Cardiac fibroblast (primary cell): ENCODE results near the gene MEPE.
A peak's percentile ranks its signal among the peaks of the same experiment; 100 is the strongest.

Experiments
- DNase-seq, 2 donors: peaks; one replicate each; pipeline versions ENCODE4 v3.0.0 to v3.0.0-alpha.2; 2010; ENCODE audit warnings: low read depth in 2 of 2
- H3K4me3 ChIP-seq, 2 donors: replicated peaks in 1 of 2; 1 replicate in 1 of 2; 2 replicates in 1 of 2; pipeline ENCODE4 v1.5.1; 2011; ENCODE audit warnings: low read depth in 2 of 2, low read length in 2 of 2, mild to moderate bottlenecking in 2 of 2, moderate library complexity in 1 of 2
- TF ChIP-seq, protein P1 (sequence below): IDR thresholded peaks from one replicate; pipeline ENCODE4 v1.5.1; 2011; ENCODE audit warnings: low read depth, mild to moderate bottlenecking, low read length, inconsistent platforms

MEPE gene

DNA sequence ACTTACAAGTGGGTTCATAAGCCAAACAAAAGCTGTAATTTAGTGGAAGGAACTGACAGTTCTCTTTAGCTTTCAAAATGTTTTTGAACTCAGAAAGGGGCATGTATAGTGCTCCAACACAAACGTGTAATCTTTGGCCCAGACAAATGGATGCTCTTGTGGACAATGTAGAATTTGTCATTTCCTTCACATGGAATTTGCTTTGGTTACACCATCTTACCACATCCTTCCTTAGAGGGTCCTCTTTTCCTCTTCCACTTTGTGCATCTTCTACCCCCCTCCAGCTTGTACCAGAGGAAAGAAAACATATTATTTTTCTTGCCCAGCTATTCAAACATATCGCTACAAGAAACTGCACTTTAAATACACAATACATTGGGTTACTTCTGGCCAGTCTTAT, 42.4 kb downstream of the MEPE start:
- H3K4me3 ChIP-seq = no peak overlapping the region
- TF ChIP-seq, protein P1, sequence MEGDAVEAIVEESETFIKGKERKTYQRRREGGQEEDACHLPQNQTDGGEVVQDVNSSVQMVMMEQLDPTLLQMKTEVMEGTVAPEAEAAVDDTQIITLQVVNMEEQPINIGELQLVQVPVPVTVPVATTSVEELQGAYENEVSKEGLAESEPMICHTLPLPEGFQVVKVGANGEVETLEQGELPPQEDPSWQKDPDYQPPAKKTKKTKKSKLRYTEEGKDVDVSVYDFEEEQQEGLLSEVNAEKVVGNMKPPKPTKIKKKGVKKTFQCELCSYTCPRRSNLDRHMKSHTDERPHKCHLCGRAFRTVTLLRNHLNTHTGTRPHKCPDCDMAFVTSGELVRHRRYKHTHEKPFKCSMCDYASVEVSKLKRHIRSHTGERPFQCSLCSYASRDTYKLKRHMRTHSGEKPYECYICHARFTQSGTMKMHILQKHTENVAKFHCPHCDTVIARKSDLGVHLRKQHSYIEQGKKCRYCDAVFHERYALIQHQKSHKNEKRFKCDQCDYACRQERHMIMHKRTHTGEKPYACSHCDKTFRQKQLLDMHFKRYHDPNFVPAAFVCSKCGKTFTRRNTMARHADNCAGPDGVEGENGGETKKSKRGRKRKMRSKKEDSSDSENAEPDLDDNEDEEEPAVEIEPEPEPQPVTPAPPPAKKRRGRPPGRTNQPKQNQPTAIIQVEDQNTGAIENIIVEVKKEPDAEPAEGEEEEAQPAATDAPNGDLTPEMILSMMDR = no peak
- DNase-seq = no peak

DNA sequence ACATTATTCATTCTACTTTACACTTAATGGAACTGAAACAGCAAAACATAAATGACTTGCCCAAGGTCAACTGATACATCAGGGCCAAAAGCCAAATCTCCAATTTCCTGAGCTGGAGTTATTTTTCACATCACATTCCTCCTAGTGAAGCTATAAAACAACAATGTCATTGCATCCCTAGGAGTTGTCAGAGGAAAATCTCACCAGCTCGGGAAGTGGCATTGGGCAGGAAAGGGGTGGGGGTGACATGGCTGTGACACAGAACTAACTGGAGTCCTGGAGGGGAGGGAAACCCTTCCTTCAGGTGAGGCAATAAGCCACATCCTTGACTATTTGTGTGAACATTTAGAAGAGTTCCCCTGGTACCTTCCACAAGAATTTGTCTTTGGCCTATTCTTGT, 47.3 kb downstream of the MEPE start:
- no peak for DNase-seq
- TF ChIP-seq, protein P1 = no peak
- no peak overlapping the region for H3K4me3 ChIP-seq

DNA sequence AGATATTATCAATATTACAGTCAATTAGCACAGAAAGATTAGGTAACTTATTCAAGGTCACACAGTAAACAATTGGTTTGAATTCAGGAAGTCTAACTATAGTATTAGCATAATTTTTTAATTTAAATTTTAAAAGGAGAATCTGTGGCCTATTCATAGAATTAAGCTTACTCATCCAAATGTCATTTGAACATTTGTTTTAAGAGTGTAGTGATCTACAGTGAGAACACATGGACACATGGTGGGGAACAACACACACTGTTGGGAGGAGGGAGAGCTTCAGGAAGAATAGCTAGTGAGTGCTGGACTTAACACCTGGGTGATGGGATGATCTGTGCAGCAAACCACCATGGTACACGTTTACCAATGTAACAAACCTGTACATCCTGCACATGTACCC, 48.3 kb downstream of the MEPE start:
- no peak overlapping the region for H3K4me3 ChIP-seq
- TF ChIP-seq, protein P1 = no peak
- no peak for DNase-seq

DNA sequence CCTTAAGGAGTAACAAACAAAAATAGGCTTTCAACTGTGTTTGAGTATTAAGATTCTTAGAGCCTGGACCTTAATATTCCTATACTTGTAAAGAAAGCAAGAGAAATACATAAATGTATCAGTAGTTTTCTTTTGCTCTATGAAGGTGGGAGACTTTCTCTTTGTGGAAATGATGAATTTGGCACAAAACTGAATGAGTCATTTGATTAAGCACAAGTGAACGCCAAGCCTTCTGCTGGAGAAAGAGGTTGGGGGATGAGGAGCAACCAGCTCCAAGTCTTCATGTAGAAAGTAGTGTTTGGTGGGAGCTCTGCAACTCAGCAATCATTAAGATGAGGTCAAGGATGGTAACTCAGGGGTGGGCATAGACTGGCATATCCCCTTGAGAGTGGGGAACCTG, 49.6 kb downstream of the MEPE start:
- DNase-seq = peak; percentile 24 to 33
- H3K4me3 ChIP-seq = no peak overlapping the region
- TF ChIP-seq, protein P1 = no peak

DNA sequence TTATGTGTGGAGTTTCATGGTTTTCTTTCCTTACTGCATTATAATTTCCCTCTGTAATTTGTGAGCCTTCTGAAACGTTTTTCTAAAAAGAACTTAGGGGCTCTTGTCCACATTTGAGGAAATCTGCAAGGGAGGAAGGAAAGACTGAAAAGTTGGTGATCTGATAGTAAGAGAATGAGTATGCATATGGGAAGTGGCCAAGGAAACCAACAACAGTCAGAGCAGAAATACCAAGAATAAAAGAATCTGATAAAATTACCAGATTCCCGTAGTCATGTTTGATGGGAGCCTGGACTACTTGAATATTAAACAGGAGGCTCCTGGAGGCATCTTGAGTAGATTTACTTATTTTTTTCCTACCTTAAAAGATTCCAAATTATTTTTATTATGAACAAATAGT, 50.1 kb downstream of the MEPE start:
- TF ChIP-seq, protein P1 = no peak

DNA sequence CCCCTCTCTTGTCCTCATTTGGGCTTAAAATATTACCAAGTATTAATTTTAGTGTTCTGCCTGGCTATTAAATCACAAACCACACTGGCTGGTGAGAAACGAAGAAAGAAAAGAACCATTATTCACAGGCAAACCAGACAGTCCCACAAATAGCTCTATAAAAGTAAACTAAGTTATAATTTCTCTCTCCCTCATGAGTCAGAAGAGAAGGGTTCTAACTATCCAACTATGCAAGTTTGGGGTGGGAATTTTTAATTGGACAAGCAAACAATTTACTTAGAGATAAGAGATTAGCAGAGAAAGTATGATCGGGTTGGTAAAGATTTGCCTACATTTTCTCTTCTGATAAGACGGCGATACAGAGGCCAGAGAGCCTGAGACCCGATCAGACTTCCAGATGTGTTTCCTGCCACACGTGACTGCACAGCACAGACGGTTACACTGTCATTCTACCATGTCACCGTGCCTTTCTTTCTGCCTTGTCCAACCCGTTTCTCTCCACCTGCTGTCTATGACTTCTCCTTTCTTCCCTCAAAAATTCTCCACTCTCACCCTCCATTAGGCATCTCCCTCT, 52.3 kb downstream of the MEPE start:
- no peak for DNase-seq

More for the DNA sequence above, 50.1 kb downstream of the MEPE start:
- H3K4me3 ChIP-seq = no peak overlapping the region
- no peak for DNase-seq

More for the DNA sequence above, 52.3 kb downstream of the MEPE start:
- TF ChIP-seq, protein P1 = no peak
- no peak overlapping the region for H3K4me3 ChIP-seq
